IPS-15b (cell line): ENCODE results near the gene ELMO1.

ENCODE experiments used
- H3K27me3 ChIP-seq: one replicate; pipeline ENCODE4 v1.6.1; 2013; ENCODE audit warnings: low read length; ENCODE audit not compliant: control insufficient read depth, insufficient read depth
- H3K36me3 ChIP-seq: one replicate; pipeline ENCODE4 v1.6.1; 2013; ENCODE audit warnings: low read length; ENCODE audit not compliant: control insufficient read depth, insufficient read depth
- H3K4me1 ChIP-seq: one replicate; pipeline ENCODE4 v1.6.1; 2013; ENCODE audit warnings: mild to moderate bottlenecking, low read length; ENCODE audit not compliant: control insufficient read depth, insufficient read depth
- H3K4me3 ChIP-seq: one replicate; pipeline ENCODE4 v1.5.1; 2013; ENCODE audit warnings: low read depth, low read length
- H3K9ac ChIP-seq: one replicate; pipeline ENCODE4 v1.6.1; 2013; ENCODE audit warnings: low read depth, mild to moderate bottlenecking, low read length
- H3K9me3 ChIP-seq: one replicate; pipeline ENCODE4 v1.6.1; 2013; ENCODE audit warnings: mild to moderate bottlenecking, low read length; ENCODE audit not compliant: control insufficient read depth, insufficient read depth

The ELMO1 gene

GRCh38 chr7:36970551-36971514 lies 477.8 kb downstream of the ELMO1 start:
- H3K4me3 ChIP-seq: no peak overlapping the region

DNA sequence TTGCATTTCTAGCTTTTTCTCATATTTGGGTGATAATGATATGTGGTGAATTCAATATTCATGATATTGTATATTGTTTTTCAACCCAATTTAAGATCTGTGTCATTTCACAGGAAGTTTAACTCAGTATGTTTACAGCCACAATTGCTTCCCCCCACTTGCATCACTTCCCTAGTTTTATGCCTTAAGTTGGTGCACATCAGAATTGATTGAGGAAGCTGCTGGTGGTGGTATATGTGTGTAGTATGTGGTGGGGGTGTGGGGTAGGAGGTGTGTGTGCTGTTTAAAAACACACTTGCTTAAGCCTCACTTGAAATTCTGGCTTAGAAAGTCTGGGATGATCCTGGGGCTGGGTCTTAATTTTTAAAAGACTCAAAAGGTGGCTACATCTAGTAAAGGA lies 479.3 kb downstream of the ELMO1 start:
- Histone ChIP-seq H3K9me3 (no peaks in the 10 kb centered on the region), H3K27me3 (no peaks in the 10 kb centered on the region), H3K36me3 (no peaks in the 10 kb centered on the region)

More at GRCh38 chr7:36970551-36971514, 477.8 kb downstream of the ELMO1 start:
- Histone ChIP-seq H3K9me3 (no peaks in the 10 kb centered on the region), H3K4me1 (no peaks in the 10 kb centered on the region), H3K9ac (no peak overlapping the region), H3K27me3 (no peaks in the 10 kb centered on the region), H3K36me3 (no peaks in the 10 kb centered on the region)

DNA sequence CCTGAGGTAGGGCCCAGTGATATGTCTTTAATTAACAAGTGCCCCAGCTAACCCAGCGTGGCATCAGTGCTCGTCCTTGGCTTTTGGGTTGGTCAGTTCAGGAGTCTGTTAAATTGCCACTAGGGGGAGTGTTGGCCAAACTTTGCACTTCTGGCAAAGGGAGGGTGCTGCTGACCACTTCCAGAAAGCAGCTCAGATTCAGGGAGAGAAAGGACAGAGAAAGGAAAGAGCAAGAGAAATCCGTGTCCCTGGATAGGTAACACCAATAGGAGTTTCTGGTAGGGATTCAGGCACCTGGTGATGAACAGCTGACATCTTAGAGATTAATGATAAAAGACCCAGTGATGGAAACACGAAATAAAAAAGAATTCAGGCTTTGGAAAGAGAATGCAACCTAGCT lies 481.3 kb downstream of the ELMO1 start:
- H3K4me1 ChIP-seq: no peaks in the 10 kb centered on the region
- H3K9ac ChIP-seq: no peak overlapping the region
- no peaks in the 10 kb centered on the region for H3K27me3 ChIP-seq
- H3K9me3 ChIP-seq: no peaks in the 10 kb centered on the region
- H3K4me3 ChIP-seq: no peak overlapping the region
- no peaks in the 10 kb centered on the region for H3K36me3 ChIP-seq

More for the DNA sequence above, 479.3 kb downstream of the ELMO1 start:
- Histone ChIP-seq H3K9ac (no peak overlapping the region), H3K4me3 (no peak overlapping the region), H3K4me1 (no peaks in the 10 kb centered on the region)

- Histone ChIP-seq H3K9ac (no peak overlapping the region), H3K4me3 (no peak overlapping the region), H3K36me3 (no peaks in the 10 kb centered on the region), H3K27me3 (no peaks in the 10 kb centered on the region), H3K9me3 (no peaks in the 10 kb centered on the region), H3K4me1 (peaks cover 2% of the 10 kb centered on the region)
Observed at GRCh38 chr7:36966636-36967035, 482.0 kb downstream of the ELMO1 start.

DNA sequence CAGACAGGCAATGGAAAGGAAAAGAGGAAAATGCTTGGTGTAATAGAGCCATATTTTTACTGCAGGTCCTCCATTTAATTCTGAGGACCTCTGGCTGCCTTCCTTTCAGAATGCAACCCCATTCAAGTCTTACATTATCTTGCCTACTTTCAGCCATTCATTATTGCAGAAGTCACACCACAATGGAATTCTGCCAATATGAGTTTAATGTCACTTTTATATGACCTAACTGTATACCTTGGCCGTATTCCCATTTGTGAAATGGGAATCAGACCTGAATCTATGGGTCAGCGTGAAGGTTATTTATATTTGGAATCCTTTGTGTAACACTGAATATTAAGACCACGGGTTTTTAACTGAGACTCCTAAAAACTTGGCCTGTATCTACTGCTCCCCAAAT lies 482.6 kb downstream of the ELMO1 start:
- Histone ChIP-seq H3K9ac (no peak overlapping the region), H3K36me3 (no peaks in the 10 kb centered on the region), H3K9me3 (no peaks in the 10 kb centered on the region), H3K4me3 (no peak overlapping the region), H3K27me3 (no peaks in the 10 kb centered on the region), H3K4me1 (peaks cover 3% of the 10 kb centered on the region)

DNA sequence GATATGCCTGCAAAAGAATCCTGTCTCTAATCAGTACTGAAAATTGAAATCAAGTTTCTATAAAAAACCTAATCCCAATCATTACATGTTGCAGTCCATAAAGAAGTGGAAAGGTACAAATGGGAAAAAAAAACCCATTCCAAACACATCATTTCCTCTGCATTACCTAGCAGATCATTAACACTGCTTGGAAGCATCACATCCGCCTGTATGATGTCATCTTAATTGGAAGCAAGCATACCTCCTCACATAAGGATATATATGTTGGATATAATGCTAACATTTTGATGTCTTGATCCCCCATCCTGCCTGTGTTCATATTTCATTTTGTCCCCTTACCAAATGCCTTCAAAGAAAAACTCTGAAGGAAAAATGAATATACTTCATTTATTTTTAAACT lies 483.0 kb downstream of the ELMO1 start:
- H3K4me1 ChIP-seq: peaks cover 3% of the 10 kb centered on the region
- no peak overlapping the region for H3K9ac ChIP-seq
- no peaks in the 10 kb centered on the region for H3K36me3 ChIP-seq
- no peaks in the 10 kb centered on the region for H3K9me3 ChIP-seq
- H3K4me3 ChIP-seq: no peak overlapping the region
- no peaks in the 10 kb centered on the region for H3K27me3 ChIP-seq

GRCh38 chr7:36964297-36964696 lies 484.4 kb downstream of the ELMO1 start:
- no peaks in the 10 kb centered on the region for H3K36me3 ChIP-seq
- H3K4me1 ChIP-seq: peaks cover 3% of the 10 kb centered on the region
- H3K9ac ChIP-seq: no peak overlapping the region
- H3K9me3 ChIP-seq: no peaks in the 10 kb centered on the region
- H3K4me3 ChIP-seq: no peak overlapping the region
- H3K27me3 ChIP-seq: no peaks in the 10 kb centered on the region

DNA sequence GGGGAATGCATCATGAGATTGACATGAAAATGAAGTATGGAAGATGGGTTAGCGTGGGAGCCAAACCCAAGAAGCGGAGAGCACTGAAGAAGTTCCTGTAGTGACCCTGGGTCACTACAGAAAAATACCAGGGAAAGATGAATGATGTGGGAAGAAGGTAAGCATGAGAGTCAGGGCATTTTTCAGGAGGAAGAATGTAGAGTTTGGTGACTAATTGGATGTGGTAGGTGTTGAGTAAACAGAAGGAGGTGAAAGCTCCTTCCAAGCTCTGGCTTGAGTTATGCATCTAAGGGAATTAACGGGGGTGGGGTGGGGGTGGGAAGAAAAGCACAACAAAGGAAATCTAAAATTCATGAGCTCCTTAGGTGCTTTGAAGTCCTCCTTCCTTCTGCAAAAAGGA lies 486.3 kb downstream of the ELMO1 start:
- Histone ChIP-seq H3K9me3 (no peaks in the 10 kb centered on the region), H3K4me3 (no peak overlapping the region)

GRCh38 chr7:36961693-36962092 lies 487.0 kb downstream of the ELMO1 start:
- H3K4me1 ChIP-seq: peaks cover 6% of the 10 kb centered on the region
- no peaks in the 10 kb centered on the region for H3K9me3 ChIP-seq
- H3K27me3 ChIP-seq: no peaks in the 10 kb centered on the region
- H3K36me3 ChIP-seq: no peaks in the 10 kb centered on the region
- no peak overlapping the region for H3K4me3 ChIP-seq
- H3K9ac ChIP-seq: no peak overlapping the region

More for the DNA sequence above, 486.3 kb downstream of the ELMO1 start:
- peaks cover 5% of the 10 kb centered on the region for H3K4me1 ChIP-seq
- H3K36me3 ChIP-seq: no peaks in the 10 kb centered on the region
- H3K27me3 ChIP-seq: no peaks in the 10 kb centered on the region
- no peak overlapping the region for H3K9ac ChIP-seq

- Histone ChIP-seq H3K4me3 (no peak overlapping the region), H3K9ac (no peak overlapping the region), H3K9me3 (no peaks in the 10 kb centered on the region), H3K27me3 (no peaks in the 10 kb centered on the region), H3K36me3 (no peaks in the 10 kb centered on the region), H3K4me1 (peaks cover 6% of the 10 kb centered on the region)
Observed at GRCh38 chr7:36961097-36961496, 487.6 kb downstream of the ELMO1 start.

DNA sequence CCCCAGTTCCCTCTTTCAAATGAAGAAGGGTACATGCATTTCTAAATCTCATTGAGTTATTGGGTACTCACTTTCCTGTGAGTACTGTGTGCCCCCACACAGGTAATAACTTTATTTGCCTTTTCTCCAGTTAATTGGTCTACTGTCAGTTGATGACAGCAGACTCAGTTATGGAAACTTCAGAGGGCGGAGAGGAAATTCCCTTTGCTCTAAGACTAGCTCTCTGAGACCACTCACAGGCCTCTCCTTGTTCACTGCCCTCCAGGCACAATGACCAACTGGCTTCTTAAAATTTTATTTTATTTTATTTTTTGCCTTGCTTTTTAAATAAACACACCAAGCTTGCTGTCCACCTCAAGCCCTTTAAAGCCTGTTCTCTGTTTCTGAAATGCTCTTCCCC lies 488.6 kb downstream of the ELMO1 start:
- Histone ChIP-seq H3K36me3 (no peaks in the 10 kb centered on the region), H3K9me3 (no peaks in the 10 kb centered on the region), H3K27me3 (no peaks in the 10 kb centered on the region), H3K4me1 (peaks cover 6% of the 10 kb centered on the region), H3K9ac (no peak overlapping the region), H3K4me3 (no peak overlapping the region)

DNA sequence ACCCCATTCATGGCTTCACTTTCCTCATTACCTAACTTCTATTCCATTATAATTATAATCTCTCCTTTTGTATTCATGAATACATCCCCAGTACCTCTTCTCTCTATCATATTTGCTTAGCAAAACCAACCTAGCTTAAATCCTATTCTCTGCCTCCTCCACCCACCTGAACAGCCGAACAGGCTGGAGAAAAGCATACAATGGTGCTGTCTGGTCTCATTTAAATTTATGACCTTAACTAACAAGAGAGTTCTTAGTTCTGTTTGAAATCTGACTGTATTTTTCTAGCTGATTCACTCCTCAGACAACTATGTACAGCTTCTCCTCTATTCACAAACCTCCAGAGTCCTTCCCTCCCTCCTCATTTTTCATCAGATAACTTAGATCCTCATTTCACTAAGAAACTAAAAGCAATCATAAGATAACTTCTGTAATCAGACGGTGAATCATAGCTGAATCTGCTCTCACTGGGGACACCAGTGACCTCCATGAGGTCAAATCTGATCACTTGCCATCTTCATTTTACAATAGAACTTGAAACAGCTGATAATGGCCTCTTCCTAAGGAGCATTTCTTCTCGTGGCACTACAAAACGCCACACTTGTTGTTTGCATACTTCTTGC lies 490.4 kb downstream of the ELMO1 start:
- Histone ChIP-seq H3K4me3 (no peak overlapping the region), H3K9ac (no peak overlapping the region), H3K27me3 (no peaks in the 10 kb centered on the region), H3K4me1 (peaks cover 6% of the 10 kb centered on the region), H3K9me3 (no peaks in the 10 kb centered on the region), H3K36me3 (no peaks in the 10 kb centered on the region)
